SIG-M5 treated with dmso at 0.1 percent for 504 hours (cell line): ENCODE results near the gene PI4KB.

Experiments
- DNase-seq: peaks from one replicate; lab custom pipeline; 2025; ENCODE audit not compliant: unreplicated experiment; lab: John Stamatoyannopoulos, UW

The PI4KB gene

DNA sequence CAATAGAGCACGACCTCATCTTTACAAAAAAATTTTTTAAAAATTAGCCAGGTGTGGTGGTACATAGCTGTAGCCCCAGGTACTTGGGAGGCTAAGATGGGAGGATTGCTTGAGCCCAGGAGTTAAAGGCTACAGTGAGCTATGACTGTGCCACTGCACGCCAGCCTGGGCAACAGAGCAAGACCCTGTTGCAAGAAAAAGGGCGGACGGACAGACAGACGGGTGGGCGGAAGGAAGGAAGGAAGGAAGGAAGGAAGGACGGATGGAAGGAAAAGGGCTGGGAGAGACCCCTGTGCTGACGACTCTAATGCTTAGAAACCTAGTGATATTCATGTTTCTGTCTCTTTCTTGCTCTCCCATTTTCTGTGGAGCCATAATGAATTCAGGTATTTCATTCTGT lies 14.4 kb downstream of the PI4KB start:
- no peak for DNase-seq

DNA sequence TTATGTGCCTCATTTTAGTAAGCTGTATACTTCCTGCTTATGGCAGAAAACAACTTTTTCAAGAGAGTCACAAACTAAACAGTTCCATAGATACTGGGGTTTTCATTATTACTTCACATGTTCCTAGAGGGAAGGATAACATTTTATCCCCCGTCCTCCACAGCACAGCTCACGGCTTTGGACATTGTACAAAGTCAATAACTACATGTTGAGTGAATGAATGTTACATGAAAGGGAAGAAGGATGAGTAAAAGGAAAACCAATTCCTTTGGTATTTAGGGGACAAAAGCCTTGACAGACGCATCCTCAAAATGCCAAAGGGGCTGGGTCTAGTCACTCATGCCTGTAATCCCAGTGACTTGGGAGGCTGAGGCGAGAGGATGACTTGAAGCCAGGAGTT lies 14.8 kb downstream of the PI4KB start:
- DNase-seq, result no peak

DNA sequence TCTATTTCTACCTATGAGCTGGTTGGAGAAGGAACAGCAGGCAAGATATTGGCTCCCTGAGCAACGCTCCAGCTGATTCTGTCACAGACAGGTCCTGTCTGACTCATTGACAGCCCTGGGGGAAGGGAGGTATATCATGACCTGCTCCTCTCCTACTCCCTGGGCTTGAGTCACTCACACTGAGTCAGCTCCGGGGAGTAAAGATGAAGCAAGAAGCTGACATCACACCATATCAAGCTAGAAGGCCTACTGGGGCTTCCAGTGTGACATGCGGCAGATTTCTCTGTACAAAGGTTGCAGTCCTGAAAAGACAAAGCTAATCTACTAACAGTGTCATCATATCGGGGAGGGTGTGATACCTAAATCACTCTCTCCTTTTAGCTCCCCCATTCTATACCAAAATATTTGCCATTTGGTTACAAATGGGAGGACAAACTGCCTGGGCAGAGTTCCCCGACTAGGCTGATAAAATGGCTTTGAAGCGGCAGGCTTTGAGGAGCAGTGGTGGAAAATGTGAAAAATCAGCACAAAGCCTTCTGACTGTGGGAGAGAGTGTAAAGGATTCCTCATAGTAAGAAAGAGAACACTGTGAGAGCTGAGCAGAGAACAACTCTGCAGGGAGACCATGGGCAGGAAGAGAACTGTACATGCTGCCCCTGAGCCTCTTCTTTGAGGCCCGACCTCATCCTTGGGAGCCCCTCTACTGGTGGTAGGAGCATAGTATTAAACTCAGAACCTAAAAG lies 15.5 kb downstream of the PI4KB start:
- DNase-seq, result peak; percentile 100

DNA sequence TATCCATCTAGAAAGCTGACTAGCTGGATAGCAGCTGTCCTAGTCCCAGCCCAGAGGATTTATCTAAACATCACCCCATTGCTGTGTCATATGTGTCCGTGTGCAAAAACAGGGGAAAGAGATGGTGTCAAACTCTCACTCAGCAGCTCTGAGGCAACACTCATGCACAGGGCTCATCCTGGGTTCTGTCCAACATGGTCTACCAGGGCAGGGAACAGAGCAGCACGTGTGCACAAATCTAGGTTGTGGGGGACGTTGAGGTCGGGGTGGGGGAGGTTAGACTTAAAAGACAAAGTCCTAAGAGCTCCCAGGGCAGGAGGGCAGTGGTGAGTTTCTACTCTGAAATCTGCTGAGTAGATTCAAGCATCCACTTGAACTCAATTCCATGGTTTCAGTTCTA lies 16.2 kb downstream of the PI4KB start:
- no peak for DNase-seq

DNA sequence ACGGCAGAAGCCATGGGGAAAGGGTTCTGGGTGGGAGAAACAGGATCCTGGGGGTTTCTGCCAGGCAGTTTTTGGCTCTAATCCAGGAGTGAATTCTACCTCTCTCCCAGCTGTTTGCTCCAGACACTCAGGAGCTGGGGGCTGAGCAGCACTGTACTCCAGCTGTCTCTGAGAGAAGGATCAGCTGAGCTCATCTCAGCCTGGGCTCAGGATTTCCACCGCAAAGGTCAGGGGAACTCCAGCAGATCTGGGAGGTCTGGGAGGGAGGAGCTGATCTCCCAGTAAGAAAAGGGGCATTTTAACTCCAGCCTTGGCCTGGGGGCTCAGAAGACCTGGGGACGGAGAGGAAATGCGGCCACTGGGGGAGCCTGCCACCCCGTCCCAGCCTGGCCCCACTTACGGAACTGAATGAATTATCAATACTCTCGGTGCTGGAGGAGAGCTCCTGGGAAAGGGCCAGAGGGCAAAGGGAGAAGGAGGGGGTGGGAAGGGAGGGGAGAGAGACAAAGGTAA lies 17.3 kb downstream of the PI4KB start:
- no peak for DNase-seq

DNA sequence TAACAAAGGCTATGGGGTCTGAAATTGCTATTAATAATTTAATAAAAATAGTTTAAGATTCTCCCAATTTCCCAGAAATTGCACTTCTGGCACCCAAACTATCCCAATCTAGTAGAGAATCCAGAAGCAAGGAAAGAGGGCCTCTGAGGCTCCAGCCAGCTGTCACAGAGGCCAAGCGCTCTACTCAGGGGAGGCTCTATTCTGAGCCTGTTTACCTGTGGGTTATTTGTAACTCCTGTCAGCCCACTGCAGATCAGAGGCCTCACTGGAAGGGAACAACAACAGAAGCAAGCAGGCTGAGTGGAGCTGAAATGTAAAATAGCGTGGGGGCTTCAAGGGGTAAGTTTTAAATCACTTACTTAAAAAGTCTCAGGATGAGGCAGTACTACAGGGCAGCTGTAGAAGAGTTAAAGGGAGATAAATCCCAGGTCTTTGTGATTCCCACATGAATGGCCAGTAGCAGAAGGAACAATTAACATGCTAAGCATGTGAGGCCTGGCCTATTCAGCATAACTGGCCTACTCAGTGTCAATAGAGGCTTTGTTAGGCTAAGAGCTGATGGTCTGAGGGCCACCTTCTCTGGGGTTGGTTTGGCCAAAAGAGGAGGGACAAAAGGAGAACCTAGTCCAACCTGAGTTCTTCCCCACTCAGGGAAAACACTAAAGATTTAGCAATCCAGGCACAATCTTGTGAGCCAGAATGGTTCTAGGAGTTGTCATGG lies 32.3 kb downstream of the PI4KB start:
- no peak for DNase-seq

DNA sequence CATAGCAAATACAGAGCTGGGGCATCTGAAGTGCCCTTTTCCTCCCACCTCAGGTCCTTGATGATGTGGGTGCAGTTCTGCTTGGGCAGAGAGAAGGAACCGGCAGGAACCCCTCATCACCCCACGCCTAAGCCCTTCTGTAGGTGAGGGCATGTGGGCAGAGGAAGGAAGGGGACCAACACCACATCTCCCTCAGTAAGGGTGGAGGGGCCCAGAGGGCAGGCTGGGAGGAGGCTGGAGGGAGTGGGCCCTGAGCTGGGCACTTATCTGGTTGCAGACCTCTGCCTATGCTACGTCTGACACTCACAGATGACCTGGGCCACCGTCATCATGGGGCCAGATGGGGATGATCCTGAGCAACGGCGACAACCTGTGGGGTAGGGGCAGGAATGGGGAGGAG lies 34.1 kb downstream of the PI4KB start:
- DNase-seq, result no peak

DNA sequence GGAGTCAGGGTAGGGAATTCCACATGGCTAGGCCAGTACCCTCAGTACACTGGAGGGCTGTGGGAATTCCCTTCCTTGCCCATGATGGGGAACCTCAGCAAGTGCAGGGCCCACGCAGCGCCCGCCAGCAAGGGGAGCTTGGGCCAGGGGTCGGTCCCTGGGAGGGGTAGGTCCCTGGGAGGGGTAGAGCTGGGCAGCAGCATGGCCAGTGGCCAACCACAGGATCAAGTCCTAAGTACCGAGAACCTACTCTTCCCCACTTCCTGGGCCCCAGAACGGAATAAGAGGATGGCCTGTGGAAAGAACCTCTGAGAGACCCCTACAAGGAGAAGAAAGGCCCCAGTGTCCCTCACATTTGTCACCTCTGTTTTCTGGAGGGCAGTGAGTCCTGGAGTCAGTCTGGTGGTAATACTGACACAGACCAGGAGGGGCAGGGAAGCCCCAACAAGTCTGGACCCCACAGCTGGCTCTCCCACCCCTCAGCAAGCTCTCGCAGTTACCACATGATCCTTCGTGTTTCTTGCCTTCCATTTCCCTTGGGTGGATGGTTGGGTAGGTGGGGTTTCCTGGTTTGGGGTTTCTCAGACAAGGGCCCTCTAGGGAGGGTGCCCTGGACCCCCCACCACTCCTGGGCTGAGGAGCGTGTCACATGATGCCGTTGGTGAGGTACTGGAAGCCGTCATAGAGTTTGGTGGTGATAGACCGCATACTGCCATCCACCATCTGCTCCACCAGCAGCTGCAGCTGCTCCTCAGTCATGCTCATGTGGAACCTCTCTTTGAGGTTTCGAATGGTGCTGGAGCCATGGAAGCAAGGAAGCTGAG lies 34.8 kb downstream of the PI4KB start:
- no peak for DNase-seq

DNA sequence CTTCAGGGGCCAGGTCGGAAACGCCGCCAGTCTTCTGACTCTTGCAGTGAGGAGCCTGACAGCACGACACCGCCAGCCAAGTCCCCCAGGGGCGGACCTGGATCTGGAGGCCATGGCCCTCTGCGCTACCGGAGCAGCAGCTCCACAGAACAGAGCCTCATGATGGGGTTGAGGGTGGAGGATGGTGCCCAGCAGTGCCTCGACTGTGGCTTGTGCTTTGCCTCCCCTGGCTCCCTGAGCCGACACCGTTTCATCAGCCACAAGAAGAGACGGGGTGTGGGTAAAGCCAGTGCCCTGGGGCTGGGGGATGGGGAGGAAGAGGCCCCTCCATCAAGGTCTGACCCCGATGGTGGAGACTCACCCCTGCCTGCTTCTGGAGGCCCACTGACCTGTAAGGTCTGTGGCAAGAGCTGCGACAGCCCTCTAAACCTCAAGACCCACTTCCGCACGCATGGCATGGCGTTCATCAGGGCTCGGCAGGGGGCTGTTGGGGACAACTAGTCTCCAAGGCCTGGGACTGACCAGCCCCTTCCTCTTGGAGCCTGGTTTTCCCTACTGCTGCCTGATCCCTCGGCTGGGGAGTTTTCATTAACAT lies 36.4 kb downstream of the PI4KB start:
- no peak for DNase-seq

DNA sequence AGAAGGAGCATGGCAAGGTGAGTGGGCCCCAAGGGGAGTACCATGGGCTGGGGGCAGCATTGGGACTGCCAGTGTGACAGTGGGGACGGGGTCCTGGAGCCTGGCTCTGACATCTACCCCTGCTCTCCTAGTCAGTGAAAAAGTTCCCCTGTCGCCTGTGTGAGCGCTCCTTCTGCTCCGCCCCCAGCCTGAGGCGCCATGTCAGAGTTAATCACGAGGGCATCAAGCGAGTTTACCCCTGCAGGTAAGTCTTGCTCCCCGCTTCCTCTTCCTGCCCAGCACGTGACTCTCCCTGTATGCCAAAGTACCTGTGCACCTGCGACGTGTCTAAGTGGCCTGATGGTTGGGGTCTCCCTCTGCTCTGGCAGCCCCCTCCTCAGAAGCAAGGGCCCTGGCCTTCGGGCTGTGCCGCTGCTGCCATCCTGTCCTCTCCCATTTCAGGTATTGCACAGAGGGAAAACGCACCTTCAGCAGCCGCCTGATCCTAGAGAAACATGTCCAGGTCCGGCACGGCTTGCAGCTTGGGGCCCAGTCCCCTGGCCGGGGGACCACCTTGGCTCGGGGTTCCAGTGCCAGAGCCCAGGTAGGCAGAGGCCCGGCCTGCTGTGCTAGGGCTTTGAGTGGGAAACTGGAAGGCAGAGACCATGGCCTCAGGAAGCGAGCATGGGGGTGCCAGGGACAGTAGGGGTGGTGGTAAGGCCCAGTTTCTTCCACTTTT lies 37.1 kb downstream of the PI4KB start:
- DNase-seq, result no peak

DNA sequence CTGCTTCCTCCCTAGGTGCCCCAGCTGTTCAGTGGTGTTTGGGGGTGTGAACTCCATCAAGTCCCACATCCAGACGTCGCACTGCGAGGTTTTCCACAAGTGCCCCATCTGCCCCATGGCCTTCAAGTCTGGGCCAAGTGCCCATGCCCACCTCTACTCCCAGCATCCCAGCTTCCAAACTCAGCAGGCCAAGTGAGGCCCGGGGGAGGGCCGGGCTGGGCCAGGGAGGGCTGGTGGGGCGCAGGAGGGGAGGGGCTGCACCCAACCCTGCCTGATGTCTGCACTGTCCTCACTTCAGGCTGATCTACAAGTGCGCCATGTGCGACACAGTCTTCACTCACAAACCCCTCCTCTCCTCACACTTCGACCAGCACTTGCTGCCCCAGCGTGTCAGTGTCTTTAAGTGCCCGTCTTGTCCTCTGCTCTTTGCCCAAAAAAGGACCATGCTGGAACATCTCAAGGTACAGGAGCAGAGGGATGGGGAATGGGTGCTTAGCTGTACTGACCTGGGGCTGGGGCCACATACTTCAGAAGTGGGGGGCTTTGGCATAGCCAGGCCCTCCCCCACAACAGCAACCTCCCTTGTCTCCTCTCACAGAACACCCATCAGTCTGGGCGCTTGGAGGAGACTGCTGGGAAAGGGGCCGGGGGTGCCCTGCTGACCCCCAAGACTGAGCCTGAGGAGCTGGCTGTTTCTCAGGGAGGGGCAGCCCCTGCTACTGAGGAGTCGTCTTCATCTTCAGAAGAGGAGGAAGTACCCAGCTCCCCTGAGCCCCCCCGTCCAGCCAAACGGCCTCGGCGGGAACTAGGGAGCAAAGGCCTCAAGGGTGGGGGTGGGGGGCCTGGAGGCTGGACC lies 37.9 kb downstream of the PI4KB start:
- DNase-seq, result no peak

DNA sequence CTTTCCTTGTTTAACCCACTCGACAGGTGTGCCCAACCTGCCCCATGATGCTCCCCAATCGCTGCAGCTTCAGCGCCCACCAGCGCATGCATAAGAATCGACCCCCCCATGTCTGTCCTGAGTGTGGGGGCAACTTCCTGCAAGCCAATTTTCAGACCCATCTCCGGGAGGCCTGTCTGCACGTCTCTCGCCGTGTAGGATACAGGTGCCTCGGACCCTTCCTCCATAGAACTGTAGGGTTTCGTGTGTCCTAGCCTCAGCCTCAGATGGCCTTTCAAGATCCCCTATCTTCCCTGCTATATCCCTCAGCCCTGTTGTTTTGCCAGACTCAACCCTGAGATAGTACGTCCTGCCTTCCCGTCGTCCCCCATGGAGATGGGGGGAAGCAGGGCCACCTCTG lies 38.7 kb downstream of the PI4KB start:
- no peak for DNase-seq

DNA sequence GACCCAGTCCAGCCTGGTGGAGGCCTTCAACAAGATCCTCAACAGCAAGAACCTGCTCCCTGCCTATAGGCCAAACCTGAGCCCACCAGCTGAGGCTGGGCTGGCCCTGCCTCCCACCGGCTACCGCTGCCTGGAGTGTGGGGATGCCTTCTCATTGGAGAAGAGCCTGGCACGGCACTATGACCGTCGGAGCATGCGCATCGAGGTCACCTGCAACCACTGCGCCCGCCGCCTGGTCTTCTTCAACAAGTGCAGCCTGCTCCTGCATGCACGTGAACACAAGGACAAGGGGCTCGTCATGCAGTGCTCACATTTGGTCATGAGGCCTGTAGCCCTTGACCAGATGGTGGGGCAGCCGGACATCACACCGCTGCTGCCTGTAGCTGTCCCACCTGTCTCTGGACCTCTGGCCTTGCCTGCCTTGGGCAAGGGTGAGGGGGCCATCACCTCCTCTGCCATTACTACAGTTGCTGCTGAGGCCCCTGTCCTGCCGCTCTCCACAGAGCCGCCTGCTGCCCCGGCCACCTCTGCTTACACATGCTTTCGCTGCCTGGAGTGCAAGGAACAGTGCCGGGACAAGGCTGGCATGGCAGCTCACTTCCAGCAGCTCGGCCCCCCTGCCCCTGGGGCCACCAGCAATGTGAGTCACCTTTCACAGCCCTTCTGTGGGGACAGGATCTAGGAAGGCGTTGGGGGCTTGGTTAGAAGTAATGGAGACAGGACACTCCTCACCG lies 39.3 kb downstream of the PI4KB start:
- no peak for DNase-seq

DNA sequence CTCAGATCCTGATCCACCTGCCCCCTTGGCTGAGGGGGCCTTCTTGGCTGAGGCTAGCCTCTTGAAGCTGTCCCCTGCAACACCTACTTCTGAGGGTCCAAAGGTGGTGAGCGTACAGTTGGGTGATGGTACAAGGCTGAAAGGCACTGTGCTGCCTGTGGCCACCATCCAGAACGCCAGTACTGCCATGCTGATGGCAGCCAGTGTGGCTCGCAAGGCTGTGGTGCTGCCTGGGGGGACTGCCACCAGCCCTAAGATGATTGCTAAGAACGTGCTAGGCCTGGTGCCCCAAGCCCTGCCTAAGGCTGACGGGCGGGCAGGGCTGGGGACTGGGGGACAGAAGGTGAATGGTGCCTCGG lies 39.9 kb downstream of the PI4KB start:
- no peak for DNase-seq

DNA sequence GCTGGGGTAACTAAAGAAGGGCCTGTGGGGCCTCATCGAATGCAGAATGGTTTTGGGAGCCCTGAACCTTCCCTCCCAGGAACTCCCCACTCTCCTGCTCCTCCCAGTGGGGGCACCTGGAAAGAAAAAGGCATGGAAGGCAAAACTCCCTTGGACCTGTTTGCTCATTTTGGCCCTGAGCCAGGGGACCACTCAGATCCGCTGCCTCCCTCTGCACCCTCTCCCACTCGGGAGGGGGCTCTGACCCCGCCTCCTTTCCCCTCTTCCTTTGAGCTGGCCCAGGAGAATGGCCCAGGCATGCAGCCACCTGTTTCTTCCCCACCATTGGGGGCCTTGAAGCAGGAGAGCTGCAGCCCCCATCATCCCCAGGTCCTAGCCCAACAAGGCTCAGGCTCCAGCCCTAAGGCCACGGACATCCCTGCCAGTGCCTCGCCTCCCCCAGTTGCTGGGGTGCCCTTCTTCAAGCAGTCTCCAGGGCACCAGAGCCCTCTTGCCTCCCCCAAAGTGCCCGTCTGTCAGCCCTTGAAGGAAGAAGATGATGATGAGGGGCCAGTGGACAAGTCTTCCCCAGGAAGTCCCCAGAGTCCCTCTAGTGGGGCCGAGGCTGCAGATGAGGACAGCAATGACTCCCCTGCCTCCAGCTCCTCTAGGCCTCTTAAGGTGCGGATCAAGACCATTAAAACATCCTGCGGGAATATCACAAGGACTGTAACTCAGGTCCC lies 40.4 kb downstream of the PI4KB start:
- no peak for DNase-seq

DNA sequence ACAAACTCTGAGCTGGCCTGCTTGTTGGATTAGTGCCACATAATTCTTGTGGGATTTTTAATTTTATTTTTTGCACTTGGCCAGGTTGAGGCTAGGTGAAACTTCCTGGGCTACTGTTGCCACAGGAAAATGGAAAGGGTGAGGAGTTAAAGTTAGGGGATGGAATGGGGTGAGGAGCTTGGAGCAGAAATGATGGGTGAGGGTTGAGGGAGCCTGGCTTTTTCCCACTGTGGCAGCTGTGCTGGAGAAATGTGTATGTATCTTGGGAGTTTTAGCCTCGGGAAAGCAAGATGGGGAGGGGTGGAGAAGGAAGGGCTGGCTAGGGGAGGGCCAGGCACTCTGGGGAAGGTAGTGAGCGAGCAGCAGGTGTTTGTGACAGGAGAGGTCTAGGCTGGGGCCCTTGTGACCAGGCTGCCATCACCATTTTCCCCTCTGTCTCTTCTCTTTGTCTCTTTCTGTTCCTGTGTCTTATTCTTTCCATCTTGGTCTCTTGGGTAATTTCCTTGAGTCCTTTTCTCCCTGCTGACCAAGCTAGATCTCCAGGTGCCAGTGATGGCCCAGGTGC lies 43.1 kb downstream of the PI4KB start:
- DNase-seq, result no peak

DNA sequence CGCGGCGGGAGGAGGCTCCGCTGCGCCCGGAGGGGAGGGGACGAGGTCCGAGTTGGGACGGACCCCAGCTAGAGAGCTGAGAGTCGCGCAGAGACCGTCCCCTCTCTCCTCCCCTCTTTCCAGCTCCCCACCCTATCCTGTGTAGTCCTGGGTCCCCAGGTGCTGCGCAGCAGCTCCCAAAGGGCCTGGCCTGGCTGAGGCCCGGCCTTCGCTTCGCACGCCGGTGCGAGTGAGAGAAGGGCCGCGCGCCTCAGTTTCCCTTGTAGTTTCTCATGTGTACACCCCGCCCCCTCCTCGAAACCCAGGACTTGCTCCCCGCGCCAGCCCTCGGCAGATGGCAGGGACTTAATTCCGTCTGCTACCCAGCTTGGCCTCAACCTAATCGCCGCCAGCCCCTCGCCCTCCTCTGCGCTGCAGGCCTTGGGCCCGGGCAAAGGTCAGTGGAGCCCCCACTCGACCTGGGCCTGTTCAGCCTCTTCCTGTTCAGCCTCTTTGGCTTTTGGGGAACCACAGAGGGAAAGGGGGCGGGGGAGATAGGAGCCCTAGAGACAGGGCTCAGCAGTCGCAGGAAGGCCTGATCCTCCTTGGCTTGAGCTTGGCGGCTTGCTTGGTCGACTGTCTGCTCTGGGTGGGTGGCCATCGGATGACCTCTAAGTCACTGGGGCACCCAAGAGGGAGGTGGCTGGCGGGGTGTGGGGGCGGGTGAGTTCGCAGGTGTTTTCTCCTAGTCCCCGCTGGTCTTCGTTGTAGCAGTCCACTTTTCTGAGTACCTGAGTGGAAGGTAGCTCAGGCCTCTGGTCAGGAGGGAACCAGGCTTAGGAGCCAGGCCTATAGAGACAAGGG lies 44.1 kb downstream of the PI4KB start:
- peak; percentile 47 for DNase-seq
